GM12878 (cell line): Measurements from ENCODE around the gene S100A12.

ENCODE experiments used
- CHD4 ChIP-seq: fragments of 200-600 bp; sonication (generic); IDR thresholded peaks from 2 replicates; pipeline ENCODE4 v1.6.1; 2016; ENCODE audit warnings: mild to moderate bottlenecking
- EZH2 ChIP-seq: IDR thresholded peaks from 2 replicates; pipeline ENCODE4 v1.6.1; 2012; ENCODE audit warnings: low read depth, mild to moderate bottlenecking, control low read depth, inconsistent platforms, low read length, borderline replicate concordance; ENCODE audit not compliant: control insufficient read depth
- KDM1A ChIP-seq: fragments of 200-600 bp; sonication (generic); IDR thresholded peaks from 2 replicates; pipeline ENCODE4 v1.6.1; 2016; ENCODE audit warnings: borderline replicate concordance
- RAD21 ChIP-seq: IDR thresholded peaks from 2 replicates; pipeline ENCODE4 v1.6.1; 2011; ENCODE audit warnings: mild to moderate bottlenecking, low read depth, low read length, moderate library complexity; ENCODE audit not compliant: insufficient read depth
- SUPT20H ChIP-seq: IDR thresholded peaks from 2 replicates; pipeline ENCODE4 v1.6.1; 2011; ENCODE audit warnings: low read depth, mild to moderate bottlenecking, low read length, moderate library complexity, borderline replicate concordance; ENCODE audit not compliant: control insufficient read depth
- ZNF274 ChIP-seq: IDR thresholded peaks from one replicate; pipeline ENCODE4 v1.8.0; 2011; ENCODE audit not compliant: insufficient read length, insufficient read depth
- TF ChIP-seq, protein P1 (sequence below), 3 experiments: IDR thresholded peaks in 2 of 3; conservative IDR thresholded peaks in 1 of 3; 2 replicates each; pipeline ENCODE4 v1.5.1; 2011; ENCODE audit warnings: low read depth in 3 of 3, low read length in 3 of 3, mild to moderate bottlenecking in 3 of 3, control low read depth in 2 of 3, moderate library complexity in 2 of 3, inconsistent platforms in 1 of 3, mixed read lengths in 1 of 3; ENCODE audit not compliant: control insufficient read depth in 2 of 3, insufficient read depth in 1 of 3; ENCODE audit errors: extremely low read depth in 1 of 3
- TF ChIP-seq, protein P2 (sequence below): IDR thresholded peaks from 2 replicates; pipeline ENCODE4 v1.6.1; 2012; ENCODE audit warnings: low read depth, low read length, improper control_type of control experiment

DNA sequence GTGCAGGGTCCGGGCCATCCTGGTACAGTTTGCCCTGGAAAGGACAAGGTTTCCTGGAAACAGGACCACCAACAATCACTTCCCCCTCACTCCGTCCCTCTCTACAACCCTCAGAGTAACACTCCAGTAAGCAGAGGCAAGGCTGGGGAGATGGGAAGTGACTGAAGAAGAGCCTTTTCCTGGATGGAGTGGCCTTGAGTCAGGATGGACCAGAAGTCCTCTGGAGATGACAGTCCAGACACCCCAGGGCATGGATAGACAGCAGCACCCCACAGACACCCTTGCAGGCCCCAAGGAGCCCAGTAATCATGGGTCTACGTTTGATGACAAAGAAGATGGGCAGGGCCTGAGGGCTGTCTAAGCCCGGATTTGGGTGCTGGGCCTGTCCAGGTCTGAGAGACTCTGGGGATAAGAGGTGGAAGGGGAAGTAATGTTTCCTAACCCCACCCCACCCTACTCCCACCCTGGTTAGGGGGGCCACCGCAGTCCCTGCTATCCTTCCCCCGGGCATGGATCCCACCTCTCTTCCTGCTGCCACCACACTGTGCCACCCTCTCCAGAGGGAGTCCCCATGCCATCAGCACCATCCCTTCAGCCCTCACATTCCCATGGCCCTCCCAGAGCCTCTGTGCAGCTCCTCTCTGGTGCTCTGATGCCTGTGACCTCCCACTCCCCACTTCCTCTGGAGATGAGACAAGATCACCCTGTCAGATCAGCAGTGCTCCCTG, 22.7 kb upstream of the S100A12 start:
- TF ChIP-seq RAD21 (no peak), EZH2 (no peak), SUPT20H (no peak), ZNF274 (no peak), KDM1A (no peak), CHD4 (no peak)
- TF ChIP-seq, protein P1, sequence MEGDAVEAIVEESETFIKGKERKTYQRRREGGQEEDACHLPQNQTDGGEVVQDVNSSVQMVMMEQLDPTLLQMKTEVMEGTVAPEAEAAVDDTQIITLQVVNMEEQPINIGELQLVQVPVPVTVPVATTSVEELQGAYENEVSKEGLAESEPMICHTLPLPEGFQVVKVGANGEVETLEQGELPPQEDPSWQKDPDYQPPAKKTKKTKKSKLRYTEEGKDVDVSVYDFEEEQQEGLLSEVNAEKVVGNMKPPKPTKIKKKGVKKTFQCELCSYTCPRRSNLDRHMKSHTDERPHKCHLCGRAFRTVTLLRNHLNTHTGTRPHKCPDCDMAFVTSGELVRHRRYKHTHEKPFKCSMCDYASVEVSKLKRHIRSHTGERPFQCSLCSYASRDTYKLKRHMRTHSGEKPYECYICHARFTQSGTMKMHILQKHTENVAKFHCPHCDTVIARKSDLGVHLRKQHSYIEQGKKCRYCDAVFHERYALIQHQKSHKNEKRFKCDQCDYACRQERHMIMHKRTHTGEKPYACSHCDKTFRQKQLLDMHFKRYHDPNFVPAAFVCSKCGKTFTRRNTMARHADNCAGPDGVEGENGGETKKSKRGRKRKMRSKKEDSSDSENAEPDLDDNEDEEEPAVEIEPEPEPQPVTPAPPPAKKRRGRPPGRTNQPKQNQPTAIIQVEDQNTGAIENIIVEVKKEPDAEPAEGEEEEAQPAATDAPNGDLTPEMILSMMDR (IDR thresholded peaks at IDR 0.05 in 2 of 3, conservative IDR thresholded peaks at IDR 0.05 in 1 of 3; ENCODE audit: control insufficient read depth in 2 of 3, extremely low read depth in 1 of 3, insufficient read depth in 1 of 3, low read depth in 3 of 3, low read length in 3 of 3) = no peak
- TF ChIP-seq, protein P2, sequence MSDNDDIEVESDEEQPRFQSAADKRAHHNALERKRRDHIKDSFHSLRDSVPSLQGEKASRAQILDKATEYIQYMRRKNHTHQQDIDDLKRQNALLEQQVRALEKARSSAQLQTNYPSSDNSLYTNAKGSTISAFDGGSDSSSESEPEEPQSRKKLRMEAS = no peak
